DOHH2 (cell line): ENCODE data around the gene SOAT2.

ENCODE experiments used
- EZH2phosphoT487 ChIP-seq: fragments of 200-600 bp; sonication (generic); IDR thresholded peaks from 2 replicates; pipeline ENCODE4 v1.6.1; 2017; ENCODE audit warnings: borderline replicate concordance, mild to moderate bottlenecking, antibody characterized with exemption, low read length, moderate library complexity, mixed read lengths
- TF ChIP-seq, protein P1 (sequence below): fragments of 200-600 bp; sonication (generic); IDR thresholded peaks from one replicate; pipeline ENCODE4 v1.5.1; 2014; ENCODE audit warnings: antibody characterized with exemption, mild to moderate bottlenecking, low read depth, low read length; ENCODE audit not compliant: poor library complexity, severe bottlenecking

DNA sequence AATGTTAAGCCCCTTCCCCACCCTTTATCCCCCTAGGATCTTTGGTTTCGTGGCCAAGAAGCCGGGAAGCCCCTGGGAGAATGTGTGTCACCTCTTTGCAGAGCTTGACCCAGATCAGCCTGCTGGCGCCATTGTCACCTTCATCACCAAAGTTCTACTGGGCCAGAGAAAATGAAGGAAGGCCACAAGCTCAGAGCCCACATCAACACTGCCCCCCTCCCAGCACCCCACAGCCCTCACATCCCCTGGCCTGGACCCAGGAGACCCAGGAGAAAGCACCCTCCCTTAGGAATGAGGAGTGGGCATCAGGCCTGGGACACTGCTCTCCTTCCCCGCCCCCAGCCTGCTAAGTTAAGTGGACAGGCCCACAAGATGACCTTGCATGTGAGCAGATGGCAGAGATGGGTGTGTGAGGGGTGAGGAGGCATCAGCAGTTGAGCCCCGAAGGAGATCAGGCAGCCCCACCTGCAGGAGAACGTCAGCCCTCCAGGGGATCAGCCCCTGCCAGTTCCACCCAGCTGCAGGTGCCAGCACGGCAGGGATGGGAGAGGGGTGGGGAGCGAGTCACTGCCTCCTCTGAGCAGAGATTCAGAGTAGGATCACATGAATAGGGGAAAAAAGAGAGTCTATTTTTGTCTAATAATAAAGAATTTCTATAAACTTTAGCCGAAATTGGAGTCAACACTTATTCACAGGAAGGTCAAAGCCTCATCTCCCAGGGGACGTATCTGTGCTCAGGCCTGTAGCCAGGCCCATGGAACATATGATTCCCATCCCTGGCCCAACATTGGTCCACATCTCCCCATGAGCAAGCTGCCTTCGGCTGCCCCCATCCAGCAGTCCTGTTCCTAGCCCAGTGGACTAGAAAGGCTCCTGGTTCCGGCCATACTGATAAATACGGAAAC, 39.3 kb upstream of the SOAT2 start:
- no peak for TF ChIP-seq EZH2phosphoT487
- TF ChIP-seq, protein P1, sequence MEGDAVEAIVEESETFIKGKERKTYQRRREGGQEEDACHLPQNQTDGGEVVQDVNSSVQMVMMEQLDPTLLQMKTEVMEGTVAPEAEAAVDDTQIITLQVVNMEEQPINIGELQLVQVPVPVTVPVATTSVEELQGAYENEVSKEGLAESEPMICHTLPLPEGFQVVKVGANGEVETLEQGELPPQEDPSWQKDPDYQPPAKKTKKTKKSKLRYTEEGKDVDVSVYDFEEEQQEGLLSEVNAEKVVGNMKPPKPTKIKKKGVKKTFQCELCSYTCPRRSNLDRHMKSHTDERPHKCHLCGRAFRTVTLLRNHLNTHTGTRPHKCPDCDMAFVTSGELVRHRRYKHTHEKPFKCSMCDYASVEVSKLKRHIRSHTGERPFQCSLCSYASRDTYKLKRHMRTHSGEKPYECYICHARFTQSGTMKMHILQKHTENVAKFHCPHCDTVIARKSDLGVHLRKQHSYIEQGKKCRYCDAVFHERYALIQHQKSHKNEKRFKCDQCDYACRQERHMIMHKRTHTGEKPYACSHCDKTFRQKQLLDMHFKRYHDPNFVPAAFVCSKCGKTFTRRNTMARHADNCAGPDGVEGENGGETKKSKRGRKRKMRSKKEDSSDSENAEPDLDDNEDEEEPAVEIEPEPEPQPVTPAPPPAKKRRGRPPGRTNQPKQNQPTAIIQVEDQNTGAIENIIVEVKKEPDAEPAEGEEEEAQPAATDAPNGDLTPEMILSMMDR: no peak
